ENCODE measurements around the gene A4GALT. TPM values are rescaled to one million over a fixed set of nuclear protein-coding genes. Genes with fewer than 3 reads are reported as not detected.
A peak's percentile ranks its signal among the peaks of the same experiment; 100 is the strongest.

The A4GALT gene
- total RNA-seq, 1 donor from 2014 or later, result not detected

GRCh38 chr22:42644422-42645340, 76.0 kb downstream of the A4GALT start:
- intact Hi-C loops (cut with micrococcal nuclease), result no loop called here
- H3K27ac Mint-ChIP-seq, result no peak overlapping the region
- DNase-seq (ENCODE audit: low spot score), result no peak
- H3K4me3 Mint-ChIP-seq, result peak overlapping the region; percentile 19
- peaks cover 3% of the 10 kb centered on the region for H3K36me3 Mint-ChIP-seq (ENCODE audit: low read depth)
- H3K4me1 Mint-ChIP-seq (ENCODE audit: low read depth), result peaks cover 15% of the 10 kb centered on the region
- no peaks in the 10 kb centered on the region for H3K27me3 Mint-ChIP-seq (ENCODE audit: insufficient read depth)
- no peaks in the 10 kb centered on the region for H3K9me3 Mint-ChIP-seq

GRCh38 chr22:42643634-42644421, 76.8 kb downstream of the A4GALT start:
- H3K36me3 Mint-ChIP-seq (ENCODE audit: low read depth), result peaks cover 3% of the 10 kb centered on the region
- H3K27me3 Mint-ChIP-seq (ENCODE audit: insufficient read depth), result no peaks in the 10 kb centered on the region
- DNase-seq (ENCODE audit: low spot score), result no peak
- no peak overlapping the region for H3K27ac Mint-ChIP-seq
- no peak overlapping the region for H3K4me3 Mint-ChIP-seq
- H3K9me3 Mint-ChIP-seq, result no peaks in the 10 kb centered on the region
- intact Hi-C loops (cut with micrococcal nuclease), result no loop called here
- peaks cover 15% of the 10 kb centered on the region for H3K4me1 Mint-ChIP-seq (ENCODE audit: low read depth)

- peaks cover 14% of the 10 kb centered on the region for H3K4me1 Mint-ChIP-seq (ENCODE audit: low read depth)
- no peak overlapping the region for H3K27ac Mint-ChIP-seq
These were observed 77.7 kb downstream of the A4GALT start for GRCh38 chr22:42642806-42643633.

More at GRCh38 chr22:42642806-42643633, 77.7 kb downstream of the A4GALT start:
- Mint-ChIP-seq H3K36me3 (ENCODE audit: low read depth) (peaks cover 3% of the 10 kb centered on the region), H3K9me3 (no peaks in the 10 kb centered on the region), H3K27me3 (ENCODE audit: insufficient read depth) (no peaks in the 10 kb centered on the region), H3K4me3 (no peak overlapping the region)
- intact Hi-C loops (cut with micrococcal nuclease), result no loop called here
- no peak for DNase-seq (ENCODE audit: low spot score)

Other genes starting within 250 kb of the A4GALT start
- gene RRP7A, start 201.1 kb downstream of the A4GALT start, total RNA-seq, result 131 and 144 TPM in 2 replicates
- gene SERHL2, start 166.9 kb downstream of the A4GALT start, total RNA-seq, result 1.4 and 2.1 TPM in 2 replicates
- gene POLDIP3, start 106.0 kb downstream of the A4GALT start, total RNA-seq, result 77.9 and 87.2 TPM in 2 replicates
- 0.49 TPM in 1 of 2 replicates, not detected in the other for gene ATP5MGL, start 80.3 kb downstream of the A4GALT start, total RNA-seq
- 69.8 and 75.1 TPM in 2 replicates for gene CYB5R3, start 71.5 kb downstream of the A4GALT start, total RNA-seq
- gene ARFGAP3, start 136.4 kb upstream of the A4GALT start, total RNA-seq, result 38.0 and 42.3 TPM in 2 replicates